HEK293T (cell line): ENCODE data around the gene LGALSL.

Experiments
- LEF1 ChIP-seq: fragments of 450-650 bp; IDR thresholded peaks from 2 replicates; pipeline ENCODE4 v1.6.1; 2017; ENCODE audit warnings: mild to moderate bottlenecking, borderline replicate concordance
- PKNOX1 ChIP-seq: fragments of 450-650 bp; IDR thresholded peaks from 2 replicates; pipeline ENCODE4 v1.6.1; 2016

GRCh38 chr2:64424416-64424987, 29.5 kb upstream of the LGALSL start:
- TF ChIP-seq LEF1, result no peak
- no peak for TF ChIP-seq PKNOX1
